NT2/D1 (cell line): Measurements from ENCODE around the gene TRABD2A.
"Not testable (repeated sequence)": the region's sequence is repeated elsewhere in the genome, so short reads cannot be mapped to it uniquely, and the experiment has no call there.

ENCODE experiments used
- DNase-seq: peaks from one replicate; pipeline ENCODE4 v3.0.0-alpha.2; 2011; ENCODE audit warnings: low read depth, low spot score
- H3K27me3 ChIP-seq: 2 replicates; pipeline ENCODE4 v1.6.0; 2011; ENCODE audit warnings: mild to moderate bottlenecking; ENCODE audit not compliant: insufficient read length, insufficient read depth
- H3K36me3 ChIP-seq: 2 replicates; pipeline ENCODE4 v1.6.1; 2011; ENCODE audit warnings: mild to moderate bottlenecking, low read length, mixed read lengths; ENCODE audit not compliant: insufficient read depth, insufficient read length
- H3K4me1 ChIP-seq: 2 replicates; pipeline ENCODE4 v1.5.1; 2011; ENCODE audit not compliant: insufficient read depth, insufficient read length
- H3K4me3 ChIP-seq: 2 replicates; pipeline ENCODE4 v1.5.1; 2011; ENCODE audit warnings: low read depth; ENCODE audit not compliant: insufficient read length
- H3K9ac ChIP-seq: 2 replicates; pipeline ENCODE4 v1.6.0; 2011; ENCODE audit warnings: low read depth; ENCODE audit not compliant: insufficient read length
- H3K9me3 ChIP-seq: 2 replicates; pipeline ENCODE4 v1.5.1; 2011; ENCODE audit warnings: mild to moderate bottlenecking, low read length; ENCODE audit not compliant: insufficient read depth
- SUZ12 ChIP-seq: IDR thresholded peaks from 2 replicates; pipeline ENCODE4 v1.6.1; 2011; ENCODE audit not compliant: insufficient read length, insufficient read depth; ENCODE audit errors: extremely low read depth
- YY1 ChIP-seq: IDR thresholded peaks from 2 replicates; pipeline ENCODE4 v1.6.1; 2011; ENCODE audit not compliant: insufficient read length, insufficient read depth
- ZNF274 ChIP-seq: IDR thresholded peaks from 2 replicates; pipeline ENCODE4 v1.6.1; 2011; ENCODE audit warnings: mild to moderate bottlenecking, low read depth, low read length

Gene TRABD2A

DNA sequence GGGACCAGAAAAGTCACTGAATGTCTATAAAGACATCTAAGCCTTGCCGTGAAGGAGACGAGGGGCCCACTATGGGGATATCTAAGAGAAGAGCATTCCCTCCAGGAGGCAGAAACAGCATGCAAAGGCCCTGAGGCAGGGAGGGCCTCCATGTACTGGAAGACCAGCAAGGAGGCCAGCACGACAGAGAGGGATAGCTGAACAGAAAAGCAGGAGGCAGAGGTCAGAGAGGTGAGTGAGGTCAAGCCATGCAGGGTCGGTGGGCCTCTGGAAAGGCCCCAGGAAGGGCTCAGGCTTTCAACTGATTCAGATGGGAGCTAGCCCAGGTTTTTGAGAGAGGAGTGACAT is 5.7 kb downstream of the TRABD2A start:
- Histone ChIP-seq H3K9me3 (no peaks in the 10 kb centered on the region), H3K27me3 (peaks cover 43% of the 10 kb centered on the region), H3K4me3 (no peak overlapping the region), H3K36me3 (no peaks in the 10 kb centered on the region), H3K4me1 (peaks cover 2% of the 10 kb centered on the region), H3K9ac (no peak overlapping the region)
- TF ChIP-seq SUZ12 (no peak), ZNF274 (no peak), YY1 (no peak)
- DNase-seq = no peak

DNA sequence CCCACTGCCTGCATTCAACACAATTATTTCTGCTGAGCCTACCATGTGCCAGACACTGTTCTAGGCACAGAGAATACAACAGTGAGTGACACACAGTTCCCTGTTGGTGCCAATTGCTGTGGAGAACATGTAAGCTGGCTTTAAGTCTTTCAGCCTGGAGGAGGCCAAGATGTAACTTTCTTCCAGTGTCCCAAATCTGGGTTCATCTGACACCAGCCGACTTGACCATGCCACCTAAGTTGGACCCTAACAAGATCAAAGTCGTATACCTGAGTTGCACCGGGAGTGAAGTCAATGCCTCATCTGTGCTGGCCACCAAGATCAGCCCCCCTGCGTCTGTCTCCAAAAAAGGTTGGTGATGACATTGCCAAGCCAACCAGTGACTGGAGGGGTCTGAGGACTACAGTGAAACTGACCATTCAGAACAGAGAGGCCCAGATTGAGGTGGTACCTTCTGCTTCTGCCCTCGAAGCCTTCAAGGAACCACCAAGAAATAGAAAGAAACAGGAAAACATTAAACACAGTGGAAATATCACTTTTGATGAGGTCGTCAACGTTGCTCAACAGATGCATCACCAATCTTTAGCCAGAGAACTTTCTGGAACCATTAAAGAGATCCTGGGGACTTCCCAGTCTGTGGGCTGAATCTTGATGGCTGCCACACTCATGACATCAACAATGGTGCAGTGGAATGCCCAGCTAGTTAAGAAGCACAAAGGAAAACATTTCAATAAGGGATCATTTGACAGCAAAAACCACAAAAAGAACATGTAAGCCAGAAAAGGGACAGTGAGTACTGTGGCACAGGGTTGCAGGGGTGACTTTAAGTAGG is 6.3 kb downstream of the TRABD2A start:
- Histone ChIP-seq H3K9ac (no peak overlapping the region), H3K4me1 (no peaks in the 10 kb centered on the region), H3K27me3 (peaks cover 38% of the 10 kb centered on the region), H3K9me3 (no peaks in the 10 kb centered on the region), H3K4me3 (no peak overlapping the region), H3K36me3 (no peaks in the 10 kb centered on the region)
- DNase-seq = no peak
- TF ChIP-seq SUZ12 = no peak
- no peak for TF ChIP-seq ZNF274
- TF ChIP-seq YY1 = no peak

DNA sequence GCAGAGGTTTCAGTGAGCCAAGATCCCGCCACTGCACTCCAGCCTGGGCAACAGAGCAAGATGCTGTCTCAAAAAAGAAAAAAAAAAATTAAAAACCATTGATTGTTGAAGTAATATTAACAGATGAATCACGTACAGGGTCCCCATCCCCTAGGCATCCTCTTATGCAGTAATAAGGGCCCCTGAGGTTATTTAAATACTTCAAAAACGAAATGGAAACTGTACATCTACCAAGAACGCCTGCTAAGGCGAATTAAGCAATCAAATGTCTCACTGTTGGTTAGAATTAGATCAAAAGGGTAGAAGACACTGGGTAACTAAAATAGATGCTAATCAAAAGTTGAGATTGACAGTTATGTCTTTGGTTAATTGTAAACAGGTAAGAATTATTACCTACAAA is 7.5 kb downstream of the TRABD2A start:
- TF ChIP-seq ZNF274 (no peak), SUZ12 (no peak), YY1 (no peak)

DNA sequence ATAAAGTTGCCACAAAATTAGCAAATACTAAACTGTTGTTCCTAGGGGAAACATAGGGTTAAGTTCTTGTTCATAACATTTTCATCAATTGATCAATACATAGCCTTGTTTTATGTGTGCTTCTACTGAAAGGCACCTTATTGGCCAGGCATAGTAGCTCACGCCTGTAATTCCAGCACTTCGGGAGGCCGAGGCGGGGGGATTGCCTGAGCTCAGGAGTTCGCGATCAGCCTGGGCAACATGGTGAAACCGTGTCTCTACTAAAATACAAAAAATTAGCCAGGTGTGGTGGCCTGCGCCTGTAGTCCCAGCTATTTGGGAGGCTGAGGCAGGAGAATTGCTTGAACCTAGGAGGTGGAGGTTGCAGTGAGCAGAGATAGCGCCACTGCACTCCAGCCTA is 8.2 kb downstream of the TRABD2A start:
- not testable (repeated sequence) for H3K4me3 ChIP-seq, H3K36me3 ChIP-seq, H3K9me3 ChIP-seq, H3K4me1 ChIP-seq, H3K9ac ChIP-seq, DNase-seq
- H3K27me3 ChIP-seq = peaks cover 19% of the 10 kb centered on the region

More for the DNA sequence above, 7.5 kb downstream of the TRABD2A start:
- no peak for DNase-seq
- H3K4me1 ChIP-seq = no peaks in the 10 kb centered on the region
- no peak overlapping the region for H3K9ac ChIP-seq
- no peaks in the 10 kb centered on the region for H3K36me3 ChIP-seq
- H3K9me3 ChIP-seq = no peaks in the 10 kb centered on the region
- H3K4me3 ChIP-seq = no peak overlapping the region
- peaks cover 25% of the 10 kb centered on the region for H3K27me3 ChIP-seq

- TF ChIP-seq SUZ12 = no peak
- no peak for TF ChIP-seq ZNF274
- TF ChIP-seq YY1 = no peak
- Histone ChIP-seq H3K4me1 (no peaks in the 10 kb centered on the region), H3K36me3 (no peaks in the 10 kb centered on the region), H3K9ac (no peak overlapping the region), H3K27me3 (no peaks in the 10 kb centered on the region), H3K4me3 (no peak overlapping the region), H3K9me3 (no peaks in the 10 kb centered on the region)
- DNase-seq = no peak
These were observed 10.6 kb downstream of the TRABD2A start for GRCh38 chr2:84870306-84870705.

DNA sequence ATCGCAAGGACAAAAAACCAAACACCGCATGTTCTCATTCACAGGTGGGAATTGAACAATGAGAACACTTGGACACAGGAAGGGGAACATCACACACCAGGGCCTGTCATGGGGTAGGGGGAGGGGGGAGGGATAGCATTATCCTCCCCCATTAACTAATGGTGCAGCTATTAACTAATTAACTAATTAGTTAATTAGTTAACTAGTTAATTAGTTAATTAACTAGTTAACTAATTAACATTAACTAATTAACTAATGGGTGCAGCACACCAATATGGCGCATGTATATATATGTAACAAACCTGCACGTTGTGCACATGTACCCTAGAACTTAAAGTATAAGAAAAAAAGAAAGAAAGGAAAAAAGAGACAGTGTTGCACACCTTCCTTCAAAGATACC is 12.6 kb downstream of the TRABD2A start:
- not testable (repeated sequence) for DNase-seq, H3K9me3 ChIP-seq, H3K27me3 ChIP-seq, H3K9ac ChIP-seq, H3K4me3 ChIP-seq, H3K36me3 ChIP-seq, H3K4me1 ChIP-seq

DNA sequence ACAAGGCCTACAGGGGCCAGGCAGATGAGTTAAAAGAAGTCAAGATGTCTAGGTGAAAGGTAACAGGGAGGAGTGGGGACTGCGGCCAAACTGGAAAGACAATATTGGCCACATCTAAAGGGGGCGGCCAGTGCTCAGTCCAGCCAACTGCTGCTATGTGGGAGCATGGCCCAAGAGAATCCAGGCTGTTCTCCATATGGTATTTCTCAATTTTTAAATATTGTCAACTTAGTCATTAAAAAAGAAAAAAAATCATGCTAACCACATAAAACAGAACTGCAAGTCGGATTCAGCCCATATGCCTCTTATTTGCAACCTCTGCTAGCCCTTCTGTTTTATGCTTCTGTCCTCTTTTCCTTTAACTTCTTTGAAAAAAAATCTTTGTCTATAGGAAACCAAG is 14.8 kb downstream of the TRABD2A start:
- Histone ChIP-seq H3K27me3 (no peaks in the 10 kb centered on the region), H3K9me3 (no peaks in the 10 kb centered on the region), H3K9ac (no peak overlapping the region), H3K4me1 (peaks cover 2% of the 10 kb centered on the region), H3K36me3 (no peaks in the 10 kb centered on the region), H3K4me3 (no peak overlapping the region)
- DNase-seq = no peak
- no peak for TF ChIP-seq SUZ12
- TF ChIP-seq ZNF274 = no peak
- TF ChIP-seq YY1 = no peak
